K562 (cell line): ENCODE data around the gene RNF213.

Experiments
- TBL1XR1 ChIP-seq, 2 experiments: IDR thresholded peaks; 2 replicates each; pipeline ENCODE4 v1.6.1; 2012; ENCODE audit warnings: improper control_type of control experiment in 2 of 2, low read length in 2 of 2, mild to moderate bottlenecking in 1 of 2
- YY1 ChIP-seq, 3 experiments: IDR thresholded peaks; 2 replicates each; pipeline ENCODE4 v1.6.1; 2011; ENCODE audit warnings: low read length in 2 of 3, mild to moderate bottlenecking in 2 of 3, moderate library complexity in 2 of 3, borderline replicate concordance in 1 of 3, control low read depth in 1 of 3, low read depth in 1 of 3; ENCODE audit not compliant: insufficient read depth in 3 of 3, insufficient replicate concordance in 2 of 3, control insufficient read depth in 1 of 3, insufficient read length in 1 of 3; ENCODE audit errors: extremely low read depth in 1 of 3
- ZNF263 ChIP-seq: sonication (generic); formaldehyde crosslinking; IDR thresholded peaks from 2 replicates; pipeline ENCODE4 v1.8.0; 2022; ENCODE audit warnings: mild to moderate bottlenecking, missing genetic modification reagents, borderline replicate concordance
- TF ChIP-seq, protein P1 (sequence below): fragments of 250-450 bp; sonication (Bioruptor Pico); IDR thresholded peaks from 2 replicates; pipeline ENCODE4 v1.5.0; 2021; ENCODE audit warnings: mild to moderate bottlenecking, borderline replicate concordance

GRCh38 chr17:80441133-80441578, 180.5 kb downstream of the RNF213 start:
- TF ChIP-seq TBL1XR1 (IDR thresholded peaks at IDR 0.05; ENCODE audit: low read length in 2 of 2) = no peak
- TF ChIP-seq ZNF263 (CRISPR knock-in tag) = peak; percentile 64; the same call in 1 of the 2 replicates
- TF ChIP-seq, protein P1, sequence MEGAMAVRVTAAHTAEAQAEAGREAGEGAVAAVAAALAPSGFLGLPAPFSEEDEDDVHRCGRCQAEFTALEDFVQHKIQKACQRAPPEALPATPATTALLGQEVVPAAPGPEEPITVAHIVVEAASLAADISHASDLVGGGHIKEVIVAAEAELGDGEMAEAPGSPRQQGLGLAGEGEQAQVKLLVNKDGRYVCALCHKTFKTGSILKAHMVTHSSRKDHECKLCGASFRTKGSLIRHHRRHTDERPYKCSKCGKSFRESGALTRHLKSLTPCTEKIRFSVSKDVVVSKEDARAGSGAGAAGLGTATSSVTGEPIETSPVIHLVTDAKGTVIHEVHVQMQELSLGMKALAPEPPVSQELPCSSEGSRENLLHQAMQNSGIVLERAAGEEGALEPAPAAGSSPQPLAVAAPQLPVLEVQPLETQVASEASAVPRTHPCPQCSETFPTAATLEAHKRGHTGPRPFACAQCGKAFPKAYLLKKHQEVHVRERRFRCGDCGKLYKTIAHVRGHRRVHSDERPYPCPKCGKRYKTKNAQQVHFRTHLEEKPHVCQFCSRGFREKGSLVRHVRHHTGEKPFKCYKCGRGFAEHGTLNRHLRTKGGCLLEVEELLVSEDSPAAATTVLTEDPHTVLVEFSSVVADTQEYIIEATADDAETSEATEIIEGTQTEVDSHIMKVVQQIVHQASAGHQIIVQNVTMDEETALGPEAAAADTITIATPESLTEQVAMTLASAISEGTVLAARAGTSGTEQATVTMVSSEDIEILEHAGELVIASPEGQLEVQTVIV (CRISPR knock-in tag) = no peak
- no peak for TF ChIP-seq YY1 (IDR thresholded peaks at IDR 0.05; ENCODE audit: borderline replicate concordance in 1 of 3, control insufficient read depth in 1 of 3, extremely low read depth in 1 of 3, insufficient read depth in 3 of 3, insufficient read length in 1 of 3, insufficient replicate concordance in 2 of 3, low read depth in 1 of 3, low read length in 2 of 3)
